Renal cortical epithelial cell (primary cell): Measurements from ENCODE around the gene C1orf115. TPM values are rescaled to one million over a fixed set of nuclear protein-coding genes. Genes with fewer than 3 reads are reported as not detected.
"Not testable (repeated sequence)": the region's sequence is repeated elsewhere in the genome, so short reads cannot be mapped to it uniquely, and the experiment has no call there.

Source experiments
- DNase-seq: peaks from one replicate; pipeline ENCODE4 v3.0.0-alpha.2; 2011; ENCODE audit warnings: low read depth
- total RNA-seq: library from RNA; depleted of rRNA; stranded (reverse); fragments of >200 nt; gene quantifications from 2 replicates; pipeline ENCODE4 v1.2.3, GENCODE V29; 2014

The C1orf115 gene
- total RNA-seq, 1 donor from 2014 or later, result 10.7 TPM

DNA sequence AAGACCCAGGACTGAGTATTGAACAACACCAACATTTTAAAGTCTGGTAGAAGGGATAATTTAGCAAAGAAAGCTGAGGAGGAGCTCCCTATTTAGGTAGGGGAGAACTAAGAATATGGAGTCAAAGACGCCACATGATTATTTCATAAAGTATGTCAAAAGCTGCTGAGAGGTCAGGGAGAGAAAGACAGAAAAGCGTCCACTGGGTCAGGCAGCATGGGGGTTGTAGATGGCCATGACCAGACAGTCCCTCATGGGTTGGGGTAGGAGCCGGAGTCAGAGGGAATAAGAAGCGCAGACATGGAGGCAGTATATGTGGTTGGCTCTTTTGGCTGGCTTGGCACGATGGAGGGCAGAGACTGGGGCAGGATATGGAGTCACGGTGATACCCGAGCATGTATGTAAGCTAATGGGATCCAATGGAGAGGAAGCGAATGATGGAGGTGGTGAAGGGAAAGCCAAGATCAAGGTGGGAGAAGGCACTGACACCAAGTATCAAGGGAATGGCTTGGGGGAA is 4.8 kb downstream of the C1orf115 start:
- DNase-seq, result no peak

- DNase-seq, result no peak
These were observed 5.3 kb downstream of the C1orf115 start for GRCh38 chr1:220695426-220695825.

DNA sequence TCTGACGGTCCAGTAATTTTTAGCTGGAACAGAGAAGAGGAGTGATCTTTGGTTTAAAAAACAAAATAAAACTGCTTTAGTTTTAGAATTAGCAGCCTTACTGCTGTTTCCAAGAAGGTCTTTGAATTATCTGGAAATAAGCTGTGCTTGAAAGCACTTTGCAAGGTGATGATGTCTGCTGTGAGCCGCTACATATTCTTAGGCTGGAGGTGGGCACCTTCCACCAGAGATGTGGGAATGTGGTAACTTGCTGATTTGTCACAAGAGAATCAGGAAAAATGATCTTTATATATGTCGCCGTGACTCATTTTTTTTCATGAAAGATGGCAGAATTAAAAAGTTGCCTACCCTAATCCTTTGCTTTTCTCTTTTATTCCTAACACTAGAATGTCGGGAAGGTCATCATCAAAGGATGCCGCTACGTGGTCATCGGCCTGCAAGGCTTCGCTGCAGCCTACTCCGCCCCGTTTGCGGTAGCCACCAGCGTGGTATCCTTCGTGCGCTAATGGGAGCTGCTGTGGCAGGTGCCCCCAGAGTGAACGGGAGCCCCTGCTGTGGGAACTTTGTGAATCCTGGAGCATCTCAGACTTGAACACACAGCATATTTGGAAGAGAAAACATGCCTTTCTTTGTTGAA is 6.2 kb downstream of the C1orf115 start:
- DNase-seq, result no peak

- peak; percentile 30 for DNase-seq
These were observed 6.7 kb downstream of the C1orf115 start for GRCh38 chr1:220696863-220697231.

GRCh38 chr1:220697326-220697725 is 7.2 kb downstream of the C1orf115 start:
- no peak for DNase-seq

- peak; percentile 25 for DNase-seq
These were observed 8.4 kb downstream of the C1orf115 start for GRCh38 chr1:220698607-220699016.

DNA sequence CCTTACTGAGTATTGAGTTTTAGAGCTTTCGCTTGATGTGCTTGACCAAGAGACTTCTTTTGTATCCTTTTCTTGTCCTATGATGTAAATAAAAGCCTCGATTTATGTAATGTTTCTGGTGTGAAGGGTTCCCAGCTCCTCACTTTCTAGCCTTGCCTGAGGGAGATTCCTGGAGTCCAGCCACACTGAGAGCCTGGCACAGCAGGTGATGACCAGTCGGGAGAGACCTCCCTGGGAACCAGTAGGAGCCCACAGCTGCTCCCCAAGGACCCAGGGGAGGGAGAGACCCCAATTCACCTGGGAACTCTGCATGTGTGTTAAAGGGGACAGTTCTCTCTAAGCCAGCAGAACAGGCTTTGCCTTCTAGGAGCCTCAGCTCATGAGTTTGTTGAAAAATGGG is 8.9 kb downstream of the C1orf115 start:
- DNase-seq, result no peak

GRCh38 chr1:220700556-220701179 is 10.5 kb downstream of the C1orf115 start:
- no peak for DNase-seq

DNA sequence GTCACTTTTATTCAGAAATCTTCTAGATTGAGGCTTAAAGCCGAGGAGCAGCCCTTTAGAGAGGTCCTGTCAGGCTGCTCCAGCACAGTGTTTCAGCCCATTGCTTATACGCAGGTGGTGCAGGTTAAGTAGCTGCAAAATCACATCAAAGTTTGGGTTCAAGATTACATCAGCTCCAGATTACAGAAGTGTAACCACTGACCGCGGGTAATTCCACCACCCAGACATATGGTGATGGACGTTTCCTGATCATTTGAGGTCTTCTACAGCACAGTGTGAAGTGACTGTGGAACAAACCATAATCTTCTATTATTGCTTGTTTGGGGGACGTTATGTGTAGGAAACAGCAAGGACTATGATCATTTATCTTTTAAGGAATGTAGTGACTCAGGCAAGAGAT is 11.8 kb downstream of the C1orf115 start:
- DNase-seq, result no peak

DNA sequence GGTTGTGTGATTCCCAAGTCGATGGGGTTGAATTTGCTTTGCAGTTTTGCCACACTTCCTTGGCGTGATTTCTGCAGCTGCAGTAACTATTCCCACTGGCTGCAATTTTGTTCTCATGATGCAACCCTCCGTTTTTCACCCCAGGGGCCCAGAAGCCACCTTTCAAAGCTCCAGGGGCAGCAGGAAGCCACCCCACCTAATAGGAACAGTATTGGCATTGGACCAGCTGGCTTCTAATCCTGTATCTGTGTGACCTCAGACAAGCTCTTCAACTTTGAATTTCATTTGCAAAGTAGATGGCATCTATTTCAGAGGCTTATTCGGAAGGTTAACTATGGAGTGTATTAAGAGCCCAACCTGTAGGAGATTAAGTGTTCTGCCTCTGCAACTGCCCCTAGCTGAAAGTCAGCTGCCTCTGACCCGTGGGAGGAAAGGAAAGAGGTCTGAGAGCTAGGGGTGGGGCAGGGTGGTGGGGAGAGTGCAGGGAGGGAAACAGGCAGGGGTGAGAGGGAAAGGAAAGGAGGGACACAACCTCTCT is 12.6 kb downstream of the C1orf115 start:
- no peak for DNase-seq

- no peak for DNase-seq
These were observed 13.1 kb downstream of the C1orf115 start for GRCh38 chr1:220703305-220703704.

GRCh38 chr1:220705782-220706181 is 15.6 kb downstream of the C1orf115 start:
- no peak for DNase-seq

GRCh38 chr1:220706480-220706879 is 16.3 kb downstream of the C1orf115 start:
- DNase-seq, result no peak

- no peak for DNase-seq
These were observed 17.0 kb downstream of the C1orf115 start for GRCh38 chr1:220707160-220707559.

GRCh38 chr1:220708244-220708643 is 18.1 kb downstream of the C1orf115 start:
- no peak for DNase-seq

- no peak for DNase-seq
These were observed 19.0 kb downstream of the C1orf115 start for GRCh38 chr1:220708936-220709801.

DNA sequence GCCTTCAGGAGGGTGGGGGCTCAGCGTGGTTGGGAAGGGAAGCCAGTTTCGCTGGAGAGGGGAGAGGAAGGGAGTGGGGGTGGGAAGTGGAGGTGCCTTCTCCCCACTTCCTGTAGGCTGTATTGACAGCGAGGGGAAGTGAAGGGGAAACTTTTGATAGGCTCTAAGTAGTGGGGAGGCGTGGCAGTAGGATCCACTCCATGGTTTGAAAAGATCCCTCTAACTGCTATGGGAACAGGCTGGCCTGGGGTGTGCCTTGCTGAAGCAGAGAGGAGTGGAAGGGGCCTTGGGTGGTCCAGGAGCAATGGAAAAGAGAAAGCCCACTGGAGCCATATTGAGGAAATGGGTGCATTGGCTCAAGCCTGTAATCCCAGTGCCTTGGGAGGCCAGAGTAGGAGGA is 20.2 kb downstream of the C1orf115 start:
- DNase-seq, result no peak

DNA sequence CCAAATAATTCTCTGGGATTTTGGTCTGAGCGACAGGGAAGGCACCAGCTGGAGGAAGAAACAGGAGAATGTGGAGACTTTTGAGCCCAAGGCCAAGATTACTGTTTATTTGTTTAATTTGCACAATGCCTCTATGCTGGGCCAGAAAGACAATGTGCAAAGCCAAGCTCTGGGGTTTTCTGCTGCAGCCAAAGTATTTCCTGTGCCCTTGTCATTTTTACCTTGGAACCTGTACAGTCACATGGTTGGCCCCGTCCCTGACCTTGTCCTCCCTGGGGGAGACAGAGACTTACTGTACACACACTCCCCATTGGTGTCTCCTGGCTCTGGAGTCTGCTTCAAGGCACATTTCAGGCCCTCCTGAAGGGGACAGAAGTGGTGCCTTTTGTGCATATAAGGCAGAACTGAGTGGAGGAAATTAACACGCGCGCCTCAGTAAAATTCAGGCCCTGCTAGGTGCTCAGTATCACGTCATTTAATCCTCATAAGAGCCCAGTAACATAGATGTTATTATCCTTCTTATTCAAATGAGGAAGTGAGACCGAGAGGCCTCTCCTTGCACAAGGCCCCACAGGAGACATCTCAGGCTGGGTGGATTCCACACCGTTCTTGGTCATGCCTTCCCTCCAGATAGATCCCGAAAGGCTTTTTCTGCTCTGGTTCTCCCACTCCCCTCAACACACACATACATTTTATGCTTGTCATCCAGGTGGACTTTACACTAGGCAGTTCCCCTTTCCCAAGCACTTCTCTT is 21.1 kb downstream of the C1orf115 start:
- no peak for DNase-seq

GRCh38 chr1:220715986-220716385 is 25.8 kb downstream of the C1orf115 start:
- not testable (repeated sequence) for DNase-seq

DNA sequence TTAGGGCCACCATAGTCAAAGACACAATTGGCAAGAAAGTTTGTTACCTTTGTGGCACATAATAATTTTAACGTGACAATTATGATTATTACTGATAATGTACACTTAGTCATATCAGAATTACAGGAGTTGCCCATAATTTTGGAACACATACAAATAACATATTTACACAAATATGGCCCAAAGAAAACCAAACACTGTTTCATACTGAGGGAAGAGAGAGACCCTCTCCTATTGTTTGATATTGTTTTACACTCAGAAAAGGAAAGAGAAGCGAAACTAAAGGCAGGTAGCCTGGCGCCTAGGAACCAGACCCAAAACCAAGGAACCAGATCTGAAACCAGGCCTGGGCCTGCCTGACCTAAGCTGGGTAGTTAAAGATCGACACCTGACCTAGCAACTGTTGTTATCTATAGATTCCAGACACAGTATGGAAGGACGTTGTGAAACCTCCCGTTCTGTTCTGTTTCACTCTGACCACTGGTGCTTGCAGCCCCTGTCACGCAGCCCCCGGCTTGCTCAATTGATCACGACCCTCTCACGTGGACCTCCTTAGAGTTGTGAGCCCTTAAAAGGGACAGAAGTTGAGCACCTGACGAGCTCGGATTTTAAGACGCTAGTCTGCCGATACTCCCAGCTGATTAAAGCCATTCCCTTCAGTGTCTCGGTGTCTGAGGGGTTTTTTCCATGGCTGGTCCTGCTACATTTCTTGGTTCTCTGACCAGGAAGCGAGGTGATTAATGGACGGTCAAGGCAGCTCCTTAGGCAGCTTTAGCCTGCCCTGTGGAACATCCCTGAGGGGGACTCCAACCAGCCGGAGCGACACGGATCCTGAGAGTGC is 27.9 kb downstream of the C1orf115 start:
- no peak for DNase-seq

GRCh38 chr1:220721266-220721665 is 31.1 kb downstream of the C1orf115 start:
- not testable (repeated sequence) for DNase-seq
